Esophagus squamous epithelium (tissue), 5 donors: ENCODE data around the gene INMT. TPM values are rescaled to one million over a fixed set of nuclear protein-coding genes. Genes with fewer than 3 reads are reported as not detected.
"Not testable (repeated sequence)": the region's sequence is repeated elsewhere in the genome, so short reads cannot be mapped to it uniquely, and the experiment has no call there.

ENCODE experiments used
- DNase-seq: peaks from one replicate; lab custom pipeline; 2025; lab: John Stamatoyannopoulos, UW
- H3K27ac ChIP-seq, 4 donors: fragments of 200-600 bp; sonication (generic); one replicate each; pipeline ENCODE4 v1.5.1; 2016 to 2019; ENCODE audit warnings: mild to moderate bottlenecking in 1 of 4
- H3K27me3 ChIP-seq, 4 donors: fragments of 200-600 bp; sonication (generic); 1 replicate in 3 of 4; 2 replicates in 1 of 4; pipeline versions ENCODE4 v1.5.1 to v1.6.0; 2017 to 2021; ENCODE audit warnings: antibody characterized with exemption in 1 of 4
- H3K36me3 ChIP-seq, 3 donors: fragments of 200-600 bp; sonication (generic); one replicate each; pipeline ENCODE4 v1.5.1; 2016 to 2019
- H3K4me1 ChIP-seq, 3 donors: fragments of 200-600 bp; sonication (generic); one replicate each; pipeline ENCODE4 v1.5.1; 2017 to 2019
- H3K4me3 ChIP-seq, 4 donors: fragments of 200-600 bp; sonication (generic); 1 replicate in 3 of 4; 2 replicates in 1 of 4; pipeline ENCODE4 v1.5.1; 2016 to 2019; ENCODE audit warnings: mild to moderate bottlenecking in 2 of 4, moderate library complexity in 1 of 4
- H3K9me3 ChIP-seq, 3 donors: fragments of 200-600 bp; sonication (generic); one replicate each; pipeline ENCODE4 v1.5.1; 2016 to 2019
- CTCF ChIP-seq, 6 experiments: fragments of 450-650 bp in 4 of 6; fragments of 200-600 bp in 2 of 6; sonication (generic) in 2 of 6; IDR thresholded peaks; one replicate each; pipeline ENCODE4 v1.5.1; 2016 to 2019; ENCODE audit warnings: antibody characterized with exemption in 6 of 6, mild to moderate bottlenecking in 4 of 6, moderate library complexity in 4 of 6
- POLR2A ChIP-seq, 4 donors: fragments of 450-650 bp; IDR thresholded peaks; one replicate each; pipeline ENCODE4 v1.6.1; 2017; ENCODE audit warnings: antibody characterized with exemption in 4 of 4, mild to moderate bottlenecking in 4 of 4, moderate library complexity in 3 of 4
- WGBS, 2 donors: methylation state at CpG; one replicate each; pipeline ENCODE4 v1.1.5; 2018; 5-methylcytosine and 5-hydroxymethylcytosine counted together
- intact Hi-C: fragments of 100-400 bp; cut with DNase I; formaldehyde crosslinking; loops from one replicate; pipeline ENCODE4 v1.15.0; 2022
- total RNA-seq, 4 donors: library from RNA; depleted of rRNA; stranded (reverse); fragments of >200 nt; gene quantifications; one replicate each; pipeline ENCODE4 v1.1.0, GENCODE V29; 2016
- donor health status: DM: yes; HTN: yes; CAD: no.

INMT gene
- total RNA-seq, 4 donors from 2014 or later = 0.76 to 40.2 (median 7.8) TPM

GRCh38 chr7:30709549-30709948 lies 42.4 kb upstream of the INMT start:
- DNase-seq = no peak
- Histone ChIP-seq H3K27ac (peak overlapping the region in 1 of 4 donors; percentile 35), H3K4me1 (peaks cover 0 to 8% (median 0%) of the 10 kb centered on the region in 3 donors), H3K9me3 (no peaks in the 10 kb centered on the region), H3K36me3 (no peaks in the 10 kb centered on the region), H3K27me3 (peaks cover 0 to 4% (median 0%) of the 10 kb centered on the region in 4 donors), H3K4me3 (no peak overlapping the region)
- 77 to 84% methylated on average over 5 to 6 of the region's 6 CpGs for WGBS, 2 donors
- TF ChIP-seq POLR2A (IDR thresholded peaks at IDR 0.05) = no peak
- no peak for TF ChIP-seq CTCF (IDR thresholded peaks at IDR 0.05)
- intact Hi-C loops = no loop called here

GRCh38 chr7:30710669-30711068 lies 41.3 kb upstream of the INMT start:
- Histone ChIP-seq H3K36me3 (no peaks in the 10 kb centered on the region), H3K4me1 (peaks cover 0 to 8% (median 0%) of the 10 kb centered on the region in 3 donors), H3K9me3 (no peaks in the 10 kb centered on the region), H3K4me3 (no peak overlapping the region), H3K27me3 (peaks cover 0 to 4% (median 0%) of the 10 kb centered on the region in 4 donors), H3K27ac (no peak overlapping the region)
- TF ChIP-seq CTCF (IDR thresholded peaks at IDR 0.05) = no peak
- no peak for TF ChIP-seq POLR2A (IDR thresholded peaks at IDR 0.05)
- no peak for DNase-seq
- intact Hi-C loops = no loop called here
- WGBS, 2 donors = 51 to 71% methylated on average over 4 of the region's 4 CpGs

GRCh38 chr7:30713392-30713791 lies 38.5 kb upstream of the INMT start:
- no peak overlapping the region for H3K27ac ChIP-seq
- H3K36me3 ChIP-seq = no peaks in the 10 kb centered on the region
- 72 to 91% methylated on average over 6 of the region's 6 CpGs for WGBS, 2 donors
- peaks cover 0 to 2% (median 0%) of the 10 kb centered on the region in 4 donors for H3K27me3 ChIP-seq
- intact Hi-C loops = no loop called here
- no peaks in the 10 kb centered on the region for H3K4me1 ChIP-seq
- TF ChIP-seq POLR2A (IDR thresholded peaks at IDR 0.05) = no peak
- TF ChIP-seq CTCF (IDR thresholded peaks at IDR 0.05) = no peak
- H3K9me3 ChIP-seq = peaks cover 0 to 12% (median 0%) of the 10 kb centered on the region in 3 donors
- no peak for DNase-seq
- H3K4me3 ChIP-seq = no peak overlapping the region

GRCh38 chr7:30714129-30714528 lies 37.8 kb upstream of the INMT start:
- H3K36me3 ChIP-seq = no peaks in the 10 kb centered on the region
- TF ChIP-seq POLR2A (IDR thresholded peaks at IDR 0.05) = no peak
- no peak for TF ChIP-seq CTCF (IDR thresholded peaks at IDR 0.05)
- WGBS, 2 donors = 85 to 100% methylated on average over 1 of the region's 1 CpG
- peaks cover 0 to 19% (median 0%) of the 10 kb centered on the region in 3 donors for H3K9me3 ChIP-seq
- H3K4me1 ChIP-seq = no peaks in the 10 kb centered on the region
- H3K27ac ChIP-seq = no peak overlapping the region
- intact Hi-C loops = no loop called here
- DNase-seq = no peak
- no peaks in the 10 kb centered on the region for H3K27me3 ChIP-seq
- no peak overlapping the region for H3K4me3 ChIP-seq

- 56 to 72% methylated on average over 2 of the region's 2 CpGs for WGBS, 2 donors
- Histone ChIP-seq H3K4me1 (no peaks in the 10 kb centered on the region), H3K27me3 (peaks cover 0 to 7% (median 0%) of the 10 kb centered on the region in 4 donors), H3K27ac (no peak overlapping the region), H3K36me3 (no peaks in the 10 kb centered on the region), H3K4me3 (no peak overlapping the region), H3K9me3 (peaks cover 0 to 22% (median 0%) of the 10 kb centered on the region in 3 donors)
- TF ChIP-seq POLR2A (IDR thresholded peaks at IDR 0.05) (no peak), CTCF (IDR thresholded peaks at IDR 0.05) (no peak)
- no peak for DNase-seq
- intact Hi-C loops = no loop called here
These were observed 34.8 kb upstream of the INMT start for GRCh38 chr7:30717181-30717580.

- H3K36me3 ChIP-seq, H3K4me1 ChIP-seq, H3K4me3 ChIP-seq, H3K27ac ChIP-seq, DNase-seq, intact Hi-C loops: not testable (repeated sequence)
- peaks cover 0 to 14% (median 0%) of the 10 kb centered on the region in 4 donors for H3K27me3 ChIP-seq
- 84 to 86% methylated on average over 2 of the region's 2 CpGs for WGBS, 2 donors
- H3K9me3 ChIP-seq = peaks cover 0 to 22% (median 0%) of the 10 kb centered on the region in 3 donors
These were observed 32.5 kb upstream of the INMT start for GRCh38 chr7:30719434-30719833.
